ENCODE data around the gene FOXK1.
"Not testable (repeated sequence)": the region's sequence is repeated elsewhere in the genome, so short reads cannot be mapped to it uniquely, and the experiment has no call there.

Gene FOXK1

GRCh38 chr7:4787947-4788626, 106.0 kb downstream of the FOXK1 start:
- DNase-seq = no peak

- no peak for DNase-seq
Observed at GRCh38 chr7:4788627-4789189, 106.6 kb downstream of the FOXK1 start.

- DNase-seq = no peak
Observed at GRCh38 chr7:4789194-4790077, 107.3 kb downstream of the FOXK1 start.

- no peak for DNase-seq
Observed at GRCh38 chr7:4790078-4790465, 108.0 kb downstream of the FOXK1 start.

- no peak for DNase-seq
Observed at GRCh38 chr7:4790516-4790991, 108.5 kb downstream of the FOXK1 start.

- DNase-seq = no peak
Observed at GRCh38 chr7:4791101-4791737, 109.1 kb downstream of the FOXK1 start.

GRCh38 chr7:4791738-4792536, 109.8 kb downstream of the FOXK1 start:
- DNase-seq = peak; percentile 76

GRCh38 chr7:4792537-4793126, 110.5 kb downstream of the FOXK1 start:
- peak; percentile 8 for DNase-seq

GRCh38 chr7:4793385-4793993, 111.4 kb downstream of the FOXK1 start:
- not testable (repeated sequence) for DNase-seq

GRCh38 chr7:4794171-4794570, 112.1 kb downstream of the FOXK1 start:
- DNase-seq = not testable (repeated sequence)

GRCh38 chr7:4794591-4795350, 112.7 kb downstream of the FOXK1 start:
- no peak for DNase-seq

- DNase-seq = no peak
Observed at GRCh38 chr7:4796453-4796852, 114.4 kb downstream of the FOXK1 start.

GRCh38 chr7:4797858-4798705, 116.0 kb downstream of the FOXK1 start:
- DNase-seq = peak; percentile 61

- DNase-seq = no peak
Observed at GRCh38 chr7:4798706-4799235, 116.7 kb downstream of the FOXK1 start.

GRCh38 chr7:4799508-4800268, 117.6 kb downstream of the FOXK1 start:
- no peak for DNase-seq

- DNase-seq = no peak
Observed at GRCh38 chr7:4800487-4800886, 118.4 kb downstream of the FOXK1 start.

GRCh38 chr7:4800926-4801838, 119.1 kb downstream of the FOXK1 start:
- DNase-seq = no peak

GRCh38 chr7:4801839-4802231, 119.7 kb downstream of the FOXK1 start:
- no peak for DNase-seq

Data from CD4-positive, alpha-beta T cell treated with Interleukin-17A for 1 hour (primary cell).